ENCODE data around the gene AUH. TPM values are rescaled to one million over a fixed set of nuclear protein-coding genes. Genes with fewer than 3 reads are reported as not detected.

AUH gene
- 38.7 and 44.0 TPM in 2 replicates for total RNA-seq (2013; cell fraction: nucleolus; rRNA removed)
- 6.2 and 7.3 TPM in 2 replicates for total RNA-seq (2014; rRNA removed)
- total RNA-seq (2014; rRNA removed; fragmentation: Illumina TruSeq; extraction: Trizol) = 4.1 and 4.4 TPM in 2 replicates
- 4.5 and 5.1 TPM in 2 replicates for total RNA-seq (2021)
- polyA plus RNA-seq (2011; ENCODE audit: low read depth) = 5.6 TPM
- 4.8 and 9.4 TPM in 2 replicates for polyA plus RNA-seq (2011; rRNA removed)
- polyA plus RNA-seq (2011; cell fraction: cytosol; rRNA removed) = 2.3 and 2.4 TPM in 2 replicates
- polyA plus RNA-seq (2011; cell fraction: nucleus; rRNA removed) = 7.8 and 8.2 TPM in 2 replicates
- polyA plus RNA-seq (2012) = 8.4 and 9.9 TPM in 2 replicates
- polyA plus RNA-seq (2014; fragmentation: Illumina TruSeq; extraction: Trizol) = 2.4 and 3.4 TPM in 2 replicates
- 1 to 10 TPM; 1.7 to 2.7 TPM for polyA plus RNA-seq (2014; fragmentation: Nextera tagmentation; extraction: Ambion mirVana)
- 6.1 and 7.0 TPM in 2 replicates for polyA plus RNA-seq (2014; rRNA removed)
- polyA plus RNA-seq (2016; fragmentation: Nextera tagmentation; extraction: Ambion mirVana) = 1 to 10 TPM; 4.4 to 6.8 TPM
- polyA minus RNA-seq (2011; rRNA and poly(A)+ RNA removed) = 2.1 and 2.9 TPM in 2 replicates
- 1.2 and 2.3 TPM in 2 replicates for polyA minus RNA-seq (2011; cell fraction: cytosol; rRNA and poly(A)+ RNA removed)
- polyA minus RNA-seq (2011; cell fraction: nucleus; rRNA and poly(A)+ RNA removed) = 7.3 and 12.2 TPM in 2 replicates
- percentile 63 among the genes with signal in this experiment for Bru-seq, nascent RNA
- BruChase-seq, experiment 1, labeled RNA remaining after a 6-hour chase = percentile 58 among the genes with signal in this experiment
- percentile 65 among the genes with signal in this experiment for BruChase-seq, experiment 2, labeled RNA remaining after a 2-hour chase
- long read RNA-seq, experiment 1, partial matches to known transcripts = 0 of 8 reads
- long read RNA-seq, experiment 1, other reads (novel, unspliced or antisense) = 6 of 8 reads
- long read RNA-seq, experiment 2, partial matches to known transcripts = 1 of 2 reads
- long read RNA-seq, experiment 2, other reads (novel, unspliced or antisense) = 0 of 2 reads

- CTCF ChIA-PET = interaction anchor here (1.0 to 1.6 kb wide), 4 partner anchors 15 to 446 kb away, joined by 3 to 5 read pairs (median 4); no protein-coding TSS in a partner anchor
- Histone ChIP-seq H3K27me3 (replicated peaks in 1 of 2; ENCODE audit: control insufficient read depth in 2 of 2, insufficient read depth in 2 of 2, low read length in 1 of 2) (0 out of 4 replicates have a peak, but pooled peaks cover 0 to 2% of the 10 kb centered on the region in 2 experiments), H2AFZ (ENCODE audit: control insufficient read depth, low read depth, low read length) (peak within 1 kb of the TSS; percentile 97), H3K9me3 (replicated peaks; ENCODE audit: control insufficient read depth, insufficient read depth, low read length) (peaks cover 4% of the 10 kb centered on the region; the same call in 1 of the 3 replicates), H4K20me1 (ENCODE audit: control insufficient read depth, insufficient read depth) (no peaks in the 10 kb centered on the region; the same call in 1 of the 2 replicates), H3K9ac (ENCODE audit: control insufficient read depth, insufficient read depth, low read length) (peak within 1 kb of the TSS; percentile 77), H3K4me1 (ENCODE audit: control insufficient read depth, insufficient read depth, low read length) (peaks cover 26% of the 10 kb centered on the region), H3K4me3 (peak within 1 kb of the TSS; percentile 69), H3K79me2 (ENCODE audit: control insufficient read depth, insufficient read depth, low read length) (peaks cover 13% of the 10 kb centered on the region), H3K36me3 (ENCODE audit: control insufficient read depth in 2 of 2, insufficient read depth in 2 of 2, low read length in 1 of 2) (no peaks in the 10 kb centered on the region), H3K27ac (ENCODE audit: control insufficient read depth, insufficient read depth) (peak within 1 kb of the TSS; percentile 51), H3K4me2 (ENCODE audit: control insufficient read depth, insufficient read depth) (peak within 1 kb of the TSS; percentile 95)
- intact Hi-C loops (cut with micrococcal nuclease; ENCODE audit: unreplicated experiment) = no loop called here
- no TSS peak for BruUV-seq (replicated peaks)
- RAD21 ChIA-PET (ENCODE audit: unreplicated experiment) = interaction anchor here (1.1 to 1.7 kb wide), 3 partner anchors 63 to 211 kb away, joined by 3 to 6 read pairs (median 5); partner anchors contain the start of gene NFIL3
- POLR2A ChIA-PET = interaction anchor here (1.0 kb wide), 1 partner anchor 11 kb away, joined by 7 read pairs; no protein-coding TSS in a partner anchor
- SMC1A ChIA-PET (ENCODE audit: uncharacterized antibody, unreplicated experiment) = interaction anchor here (0.7 to 1.4 kb wide), 5 partner anchors 15 to 214 kb away, joined by 3 to 7 read pairs (median 5); no protein-coding TSS in a partner anchor
- under 1% methylated on average over 75 of the region's 82 CpGs for WGBS (ENCODE audit: insufficient coverage, insufficient replicate concordance, low lambda C conversion rate, missing lambda C conversion rate)
- DNase-seq (ENCODE audit: low read depth, low spot score) (peak; percentile 41), ATAC-seq (peak; percentile 95), FAIRE-seq (no peak)
- in situ Hi-C loops (cut with MboI) = no loop called here
- TF ChIP-seq MLLT1 (IDR thresholded peaks at IDR 0.05) = no peak
- TF ChIP-seq NFXL1 (IDR thresholded peaks at IDR 0.05; ENCODE audit: borderline replicate concordance) = no peak
- no peak for TF ChIP-seq PML (IDR thresholded peaks at IDR 0.05; ENCODE audit: low read length)
- peak; percentile 86 for TF ChIP-seq NR2F1 (conservative IDR thresholded peaks at IDR 0.05)
- no peak for TF ChIP-seq IRF5 (IDR thresholded peaks at IDR 0.05; ENCODE audit: borderline replicate concordance)
- TF ChIP-seq POU2F2 (IDR thresholded peaks at IDR 0.05; ENCODE audit: borderline replicate concordance, low read depth, low read length) = 0 out of 3 replicates have a peak, but pooled peaks have one; percentile 28
- TF ChIP-seq ASH2L (IDR thresholded peaks at IDR 0.05; ENCODE audit: borderline replicate concordance, low read depth) = no peak
- no peak for TF ChIP-seq YBX1 (IDR thresholded peaks at IDR 0.05)
- peak; percentile 76; the same call in 1 of the 2 replicates for TF ChIP-seq CREB1 (IDR thresholded peaks at IDR 0.05; ENCODE audit: low read depth)
- TF ChIP-seq EP300 (IDR thresholded peaks at IDR 0.05; ENCODE audit: borderline replicate concordance in 1 of 2, control insufficient read depth in 1 of 2, low read depth in 2 of 2, low read length in 2 of 2) = 0 out of 4 replicates have a peak, but pooled peaks of 1 of the 2 experiments have one; percentile 13
- TF ChIP-seq BMI1 (IDR thresholded peaks at IDR 0.05; ENCODE audit: borderline replicate concordance) = no peak
- TF ChIP-seq NBN (IDR thresholded peaks at IDR 0.05) = no peak
- TF ChIP-seq KAT2A (conservative IDR thresholded peaks at IDR 0.05; ENCODE audit: control insufficient read depth, low read depth, low read length) = no peak
- peak; percentile 64 for TF ChIP-seq CREM (IDR thresholded peaks at IDR 0.05; ENCODE audit: low read depth)
- TF ChIP-seq BACH1 (IDR thresholded peaks at IDR 0.05; ENCODE audit: borderline replicate concordance) = peak; percentile 32; the same call in 1 of the 2 replicates
- TF ChIP-seq GATAD2B (conservative IDR thresholded peaks at IDR 0.05; ENCODE audit: low read depth) = peak; percentile 79
- peak; percentile 49; the same call in 1 of the 2 replicates for TF ChIP-seq POLR2AphosphoS5 (IDR thresholded peaks at IDR 0.05; ENCODE audit: low read length)
These were observed at the start of gene AUH for GRCh38 chr9:91361291-91362050. AUH (minus strand) TSS chr9:91361918; CDS start chr9:91361889, 29 bp downstream.
